Chondrocyte (in vitro differentiated cells): ENCODE results near the gene C2orf92. TPM values are rescaled to one million over a fixed set of nuclear protein-coding genes. Genes with fewer than 3 reads are reported as not detected.

ENCODE experiments used
- DNase-seq: peaks from one replicate; pipeline ENCODE4 v3.0.0; 2021; ENCODE audit warnings: mixed read lengths, low spot score
- H3K27ac Mint-ChIP-seq: one replicate; pipeline ENCODE4 v1.8.0; 2021; ENCODE audit warnings: mild to moderate bottlenecking, moderate library complexity, mixed read lengths; ENCODE audit not compliant: unreplicated experiment
- H3K27me3 Mint-ChIP-seq: 2 replicates; pipeline ENCODE4 v1.8.0; 2021; ENCODE audit warnings: low read depth, mixed read lengths
- H3K36me3 Mint-ChIP-seq: 2 replicates; pipeline ENCODE4 v1.8.0; 2021; ENCODE audit warnings: low read depth, mixed read lengths
- H3K4me1 Mint-ChIP-seq: 2 replicates; pipeline ENCODE4 v1.8.0; 2021; ENCODE audit warnings: low read depth, mild to moderate bottlenecking, mixed read lengths
- H3K4me3 Mint-ChIP-seq: one replicate; pipeline ENCODE4 v1.8.0; 2021; ENCODE audit warnings: mild to moderate bottlenecking, moderate library complexity, mixed read lengths; ENCODE audit not compliant: unreplicated experiment
- H3K9me3 Mint-ChIP-seq: 2 replicates; pipeline ENCODE4 v1.8.0; 2021; ENCODE audit warnings: low read depth, mixed read lengths
- CTCF ChIP-seq: fragments of 200-600 bp; sonication (generic); IDR thresholded peaks from 2 replicates; pipeline ENCODE4 v1.5.0; 2021; ENCODE audit warnings: antibody characterized with exemption, mild to moderate bottlenecking, moderate library complexity
- total RNA-seq: library from RNA; stranded (reverse); gene quantifications from 3 replicates; pipeline ENCODE4 v1.2.1, GENCODE V29; 2021

Gene C2orf92
- total RNA-seq, 1 donor from 2014 or later, result 8.8 TPM

GRCh38 chr2:97749581-97749980 lies 80.1 kb downstream of the C2orf92 start:
- DNase-seq, result no peak
- Mint-ChIP-seq H3K27me3 (no peaks in the 10 kb centered on the region), H3K36me3 (peaks cover 16% of the 10 kb centered on the region), H3K4me3 (no peak overlapping the region), H3K27ac (no peak overlapping the region), H3K9me3 (no peaks in the 10 kb centered on the region), H3K4me1 (peaks cover 12% of the 10 kb centered on the region)
- TF ChIP-seq CTCF, result no peak

- Mint-ChIP-seq H3K27ac (no peak overlapping the region), H3K36me3 (peaks cover 16% of the 10 kb centered on the region), H3K4me1 (peaks cover 12% of the 10 kb centered on the region), H3K9me3 (no peaks in the 10 kb centered on the region), H3K4me3 (no peak overlapping the region), H3K27me3 (no peaks in the 10 kb centered on the region)
- TF ChIP-seq CTCF, result no peak
- no peak for DNase-seq
These were observed 80.5 kb downstream of the C2orf92 start for GRCh38 chr2:97750017-97750416.

- no peak for DNase-seq
- no peak for TF ChIP-seq CTCF
- peaks cover 16% of the 10 kb centered on the region for H3K36me3 Mint-ChIP-seq
- H3K4me3 Mint-ChIP-seq, result no peak overlapping the region
- no peaks in the 10 kb centered on the region for H3K27me3 Mint-ChIP-seq
- H3K9me3 Mint-ChIP-seq, result no peaks in the 10 kb centered on the region
- peaks cover 12% of the 10 kb centered on the region for H3K4me1 Mint-ChIP-seq
- peak overlapping the region; percentile 15 for H3K27ac Mint-ChIP-seq
These were observed 82.2 kb downstream of the C2orf92 start for GRCh38 chr2:97751752-97752151.

Other genes starting within 250 kb of the C2orf92 start
- gene ANKRD36B, start 79.8 kb upstream of the C2orf92 start, total RNA-seq, result 21.9 to 40.3 TPM (median 27.6 TPM) in 3 replicates
- gene COX5B, start 23.7 kb upstream of the C2orf92 start, total RNA-seq, result 147 to 170 TPM (median 150 TPM) in 3 replicates
- gene ACTR1B, start 5.7 kb upstream of the C2orf92 start, total RNA-seq, result 51.0 to 66.0 TPM (median 51.8 TPM) in 3 replicates
- 0.37 to 0.41 TPM in 2 of 3 replicates, not detected in the other for gene ZAP70, start 43.9 kb downstream of the C2orf92 start, total RNA-seq